NCI-H82 treated with DMSO at 0.1 percent for 48 hours (cell line): ENCODE measurements around the gene STXBP6.
"Not testable (repeated sequence)": the region's sequence is repeated elsewhere in the genome, so short reads cannot be mapped to it uniquely, and the experiment has no call there.

ENCODE experiments used
- DNase-seq: peaks from one replicate; lab custom pipeline; 2025; ENCODE audit not compliant: unreplicated experiment; lab: John Stamatoyannopoulos, UW

Gene STXBP6

DNA sequence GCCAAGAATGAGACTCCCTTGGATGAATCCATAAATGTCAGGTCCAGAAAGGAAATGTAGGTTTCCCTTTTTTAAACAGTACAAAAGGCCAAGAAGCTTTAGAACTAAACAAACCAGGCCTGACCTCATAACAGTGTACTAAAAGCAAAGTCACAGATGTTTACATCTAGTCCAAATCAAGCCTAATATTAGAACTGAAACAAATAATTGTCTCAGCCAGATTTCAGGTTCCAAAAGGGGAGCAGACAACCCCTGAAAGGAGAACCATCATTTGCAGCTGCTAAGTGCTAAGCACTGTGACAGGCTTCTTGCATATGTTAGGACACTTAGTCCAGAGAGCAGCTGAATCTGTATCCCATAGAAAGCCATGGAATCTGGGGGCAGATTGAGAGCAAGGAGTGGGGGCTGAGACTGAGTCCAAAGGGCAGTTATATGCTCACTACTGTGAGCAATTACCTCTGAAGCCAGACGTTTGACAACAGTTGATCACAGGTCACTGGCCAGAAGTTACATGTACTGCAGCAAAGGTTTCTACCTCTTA lies 90.1 kb downstream of the STXBP6 start:
- DNase-seq, result no peak

DNA sequence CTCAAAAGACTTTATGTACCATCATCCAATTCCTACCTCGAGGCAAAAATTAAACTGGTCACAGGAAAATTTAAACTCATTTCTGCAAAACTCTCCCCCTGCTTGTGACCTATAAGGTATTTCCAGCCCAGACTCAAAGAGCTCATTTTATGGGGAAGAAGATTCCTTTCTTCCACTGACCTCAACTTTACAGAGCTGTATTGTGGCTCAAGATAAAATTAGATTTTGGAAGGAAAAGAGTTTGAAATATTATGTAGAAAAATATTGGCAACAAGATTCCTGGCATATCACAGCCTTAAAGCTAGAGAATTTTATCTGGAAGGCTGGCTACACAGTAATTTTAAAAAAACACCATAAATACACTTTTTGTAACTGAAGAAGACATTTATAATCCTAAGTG lies 91.7 kb downstream of the STXBP6 start:
- DNase-seq, result no peak

- DNase-seq, result no peak
These were observed 92.1 kb downstream of the STXBP6 start for GRCh38 chr14:24957814-24958213.

DNA sequence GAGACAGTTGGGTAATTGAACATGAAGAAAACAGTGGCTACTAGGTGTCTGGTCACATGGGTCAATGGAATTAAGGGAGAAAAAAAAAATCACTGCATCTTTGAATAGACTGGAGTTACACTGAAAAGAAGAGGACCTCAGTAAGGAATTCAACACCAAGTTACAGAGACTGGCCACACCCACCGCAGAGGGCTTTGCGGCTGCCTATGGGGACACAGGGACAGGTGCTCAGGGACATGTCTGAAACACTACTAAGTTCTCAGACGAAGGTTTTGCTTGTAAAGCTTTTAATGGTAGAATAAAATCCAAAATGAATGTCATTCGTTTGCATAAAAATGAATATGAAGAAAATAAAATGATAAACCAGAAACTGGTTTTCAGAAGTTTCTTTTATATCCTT lies 93.8 kb downstream of the STXBP6 start:
- DNase-seq, result no peak

GRCh38 chr14:24954700-24955037 lies 95.3 kb downstream of the STXBP6 start:
- DNase-seq, result no peak

GRCh38 chr14:24954037-24954699 lies 95.8 kb downstream of the STXBP6 start:
- DNase-seq, result no peak

DNA sequence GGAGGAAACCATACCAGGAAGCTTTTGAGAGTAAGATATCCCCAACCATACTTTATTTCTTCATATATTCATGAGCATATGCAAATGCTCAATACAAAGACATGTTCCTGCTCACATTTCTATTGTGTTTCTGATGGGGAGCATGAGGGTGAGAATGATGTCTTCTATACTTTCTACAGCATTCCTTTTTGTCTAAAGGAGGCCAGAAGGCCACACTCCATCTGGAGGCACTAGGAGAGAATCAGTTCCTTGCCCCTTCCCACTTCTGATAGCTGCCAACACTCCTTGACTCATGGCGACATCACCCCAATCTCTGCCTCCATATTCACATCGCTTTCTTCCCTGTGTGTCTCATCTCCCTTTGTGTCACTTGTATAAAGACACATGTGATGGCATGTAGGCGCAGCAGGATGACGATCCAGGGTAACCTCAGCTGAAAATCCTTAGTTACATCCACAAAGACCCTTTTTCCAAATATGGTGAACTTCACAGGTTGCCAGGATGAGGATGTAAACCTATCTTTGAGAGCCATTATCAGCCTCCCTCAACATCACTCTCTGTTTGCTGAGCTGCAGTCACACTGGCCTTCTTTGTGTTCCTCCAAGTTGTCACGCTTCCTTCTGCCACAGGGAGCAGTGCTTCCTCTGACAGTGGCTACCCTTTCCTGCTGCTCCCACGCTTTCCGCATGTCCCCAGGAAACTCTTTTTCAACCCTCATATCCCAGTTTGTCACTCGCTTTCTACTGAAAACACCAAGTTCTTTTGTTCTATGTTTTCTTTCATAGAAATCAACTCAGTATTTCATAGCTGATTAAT lies 96.9 kb downstream of the STXBP6 start:
- no peak for DNase-seq

DNA sequence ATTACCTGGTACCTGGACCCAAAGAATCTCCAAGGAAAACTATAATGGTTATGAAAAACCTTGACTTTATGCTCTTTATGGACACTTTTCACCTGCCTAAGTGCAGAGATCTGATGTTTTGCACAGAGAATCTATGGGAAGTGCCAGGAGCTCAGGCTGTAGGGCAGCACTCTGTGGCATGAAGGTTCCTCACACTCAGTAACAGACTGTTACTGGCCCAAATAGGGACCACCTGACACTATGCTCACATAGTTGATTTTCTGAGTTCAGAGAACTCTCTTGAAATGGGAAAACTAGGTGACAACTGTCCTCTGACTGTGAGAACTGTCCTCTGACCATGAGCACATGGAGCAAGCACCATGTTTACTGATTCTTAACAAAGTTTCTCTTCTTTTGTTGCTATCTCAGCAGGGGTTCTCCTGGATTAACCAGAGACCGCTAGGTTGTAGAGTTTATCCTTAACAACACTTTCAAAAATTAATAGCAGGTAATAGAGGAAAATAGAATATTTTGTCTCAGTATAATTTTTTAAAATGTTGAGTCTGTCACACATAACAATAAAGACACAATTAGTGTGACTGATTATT lies 101.6 kb downstream of the STXBP6 start:
- DNase-seq, result no peak

DNA sequence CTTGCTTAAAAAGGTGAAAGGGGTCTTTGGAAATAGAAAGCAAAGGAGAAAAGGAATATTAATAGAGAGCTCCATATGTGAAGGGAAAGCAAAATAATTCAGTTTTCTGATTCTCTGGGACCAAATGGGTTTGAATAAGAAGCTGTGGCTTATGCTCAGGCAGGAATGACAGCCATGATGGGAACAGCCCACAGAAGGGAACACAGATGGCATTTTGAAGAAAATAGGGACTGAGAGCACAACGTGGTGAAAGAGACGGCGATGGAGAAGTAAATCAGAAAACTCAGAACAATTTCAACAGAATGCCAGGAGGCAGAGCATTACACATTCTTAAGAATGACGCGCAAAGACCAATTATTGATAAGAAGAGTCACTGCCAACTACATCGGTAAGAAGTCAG lies 102.8 kb downstream of the STXBP6 start:
- DNase-seq, result no peak

DNA sequence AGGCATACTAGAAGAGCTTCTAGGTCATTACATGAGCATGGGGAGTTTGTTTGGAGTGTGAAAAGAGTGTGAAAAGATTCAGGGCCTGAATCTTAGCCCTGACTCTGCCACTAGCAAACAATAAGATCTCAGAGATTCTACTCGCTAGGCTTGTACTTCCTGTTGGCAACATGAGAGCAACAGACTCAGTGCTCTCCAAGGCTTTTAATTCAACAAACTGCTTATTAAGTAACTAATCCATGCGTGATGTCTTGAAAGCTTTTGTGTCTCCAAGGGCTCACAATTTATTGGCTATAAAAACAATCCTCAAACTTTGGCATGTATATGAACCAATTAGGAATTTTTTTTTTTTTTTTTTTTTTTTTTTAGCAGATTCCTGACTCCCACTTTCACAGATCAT lies 105.1 kb downstream of the STXBP6 start:
- DNase-seq, result no peak

DNA sequence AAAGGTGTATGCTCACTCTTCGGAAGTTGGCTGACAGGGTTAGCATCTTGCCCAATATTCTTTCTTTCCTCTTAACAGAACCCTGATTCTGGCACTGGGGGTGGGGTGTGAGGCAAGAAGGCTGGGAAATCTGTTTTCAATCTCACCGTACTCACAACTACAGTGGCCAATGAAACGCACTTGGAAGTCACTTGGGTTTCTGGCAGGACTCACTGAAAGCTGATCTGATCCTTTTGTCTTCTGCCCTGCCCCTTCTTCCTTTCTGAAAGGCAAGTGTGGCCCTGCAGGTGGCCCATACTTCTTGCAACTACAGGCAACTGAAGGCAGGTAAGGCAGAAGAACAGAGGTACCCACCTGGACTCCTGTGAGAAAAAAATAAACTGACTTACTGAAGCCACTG lies 106.9 kb downstream of the STXBP6 start:
- DNase-seq, result no peak

DNA sequence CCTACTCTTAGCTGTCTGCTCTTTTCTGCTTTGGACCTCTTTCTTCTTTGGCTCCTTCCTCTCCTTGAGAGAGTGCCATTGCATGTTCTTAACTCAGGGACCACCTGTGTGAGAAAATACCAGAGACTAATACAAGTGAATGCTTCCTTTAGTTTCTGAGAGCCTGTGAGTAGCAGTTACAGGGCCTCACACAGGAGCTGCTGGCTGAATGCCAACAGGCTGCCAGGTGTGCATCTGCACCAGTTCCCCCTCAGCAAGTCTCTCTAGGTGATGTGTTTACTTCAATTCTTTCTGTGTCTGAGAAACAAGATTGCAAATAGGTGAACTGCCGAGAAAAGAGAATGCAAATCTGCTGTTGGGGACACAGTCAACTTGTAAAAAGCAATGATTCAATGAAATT lies 108.2 kb downstream of the STXBP6 start:
- DNase-seq, result no peak

- DNase-seq, result no peak
These were observed 109.6 kb downstream of the STXBP6 start for GRCh38 chr14:24940213-24940783.

- no peak for DNase-seq
These were observed 111.4 kb downstream of the STXBP6 start for GRCh38 chr14:24938593-24938992.

DNA sequence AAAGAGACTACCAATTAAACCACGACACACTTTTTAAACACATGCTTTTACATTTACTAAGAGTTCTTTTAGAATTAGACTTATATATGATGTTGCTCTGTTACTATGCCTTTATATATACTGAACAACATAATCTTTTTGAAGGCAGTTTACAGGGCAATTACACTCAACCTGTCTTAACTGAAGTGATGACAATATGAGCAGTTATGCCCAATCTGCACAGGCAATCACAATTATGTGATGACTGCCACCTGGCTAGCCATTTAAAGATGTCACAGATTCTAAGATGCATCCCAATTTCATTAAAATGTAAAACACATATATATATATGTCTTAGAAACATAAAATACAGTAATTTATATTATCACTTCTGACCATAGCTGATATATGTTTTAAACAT lies 112.6 kb downstream of the STXBP6 start:
- DNase-seq, result no peak

DNA sequence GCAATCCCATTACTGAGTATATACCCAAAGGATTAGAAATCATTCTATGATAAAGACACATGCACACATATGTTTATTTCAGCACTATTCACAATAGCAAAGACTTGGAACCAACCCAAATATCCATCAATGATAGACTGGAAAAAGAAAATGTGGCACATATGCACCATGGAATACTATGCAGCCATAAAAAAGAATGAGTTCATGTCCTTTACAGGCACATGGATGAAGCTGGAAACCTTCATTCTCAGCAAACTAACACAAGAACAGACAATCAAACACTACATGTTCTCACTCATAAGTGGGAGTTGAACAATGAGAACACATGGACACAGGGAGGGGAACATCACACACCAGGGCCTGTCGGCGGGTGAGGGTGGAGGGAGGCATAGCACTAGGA lies 113.2 kb downstream of the STXBP6 start:
- DNase-seq, result not testable (repeated sequence)

- no peak for DNase-seq
These were observed 114.2 kb downstream of the STXBP6 start for GRCh38 chr14:24935796-24936195.

GRCh38 chr14:24928386-24928900 lies 121.5 kb downstream of the STXBP6 start:
- no peak for DNase-seq

- DNase-seq, result no peak
These were observed 122.1 kb downstream of the STXBP6 start for GRCh38 chr14:24927809-24928208.

- DNase-seq, result no peak
These were observed 124.1 kb downstream of the STXBP6 start for GRCh38 chr14:24925771-24926374.

GRCh38 chr14:24924544-24924943 lies 125.4 kb downstream of the STXBP6 start:
- no peak for DNase-seq
